Gastrocnemius medialis (tissue), 4 donors: Measurements from ENCODE around the gene MBIP. TPM values are rescaled to one million over a fixed set of nuclear protein-coding genes. Genes with fewer than 3 reads are reported as not detected.

Experiments
- ATAC-seq, 2 donors: fragments of 150-250 bp; one replicate each; pipeline ENCODE4 v1.9.1; 2016
- DNase-seq, 2 donors: peaks; one replicate each; pipeline ENCODE4 v3.0.0-alpha.2; 2019
- H3K27ac ChIP-seq, 4 donors: fragments of 200-600 bp; sonication (generic); 1 replicate in 1 of 4; 2 replicates in 3 of 4; pipeline ENCODE4 v1.5.1; 2016 to 2018; ENCODE audit warnings: mild to moderate bottlenecking in 2 of 4, moderate library complexity in 1 of 4
- H3K27me3 ChIP-seq, 3 donors: fragments of 200-600 bp; sonication (generic) in 2 of 3; 1 replicate in 1 of 3; 2 replicates in 2 of 3; pipeline versions ENCODE4 v1.5.1 to v1.6.0; 2016 to 2019; ENCODE audit warnings: mild to moderate bottlenecking in 1 of 3, moderate library complexity in 1 of 3
- H3K36me3 ChIP-seq, 2 donors: fragments of 200-600 bp; sonication (generic) in 1 of 2; one replicate each; pipeline ENCODE4 v1.5.1; 2017 to 2018
- H3K4me1 ChIP-seq, 2 donors: fragments of 200-600 bp; sonication (generic) in 1 of 2; one replicate each; pipeline ENCODE4 v1.5.1; 2016 to 2017; ENCODE audit warnings: mild to moderate bottlenecking in 2 of 2
- H3K4me3 ChIP-seq, 4 donors: fragments of 200-600 bp; sonication (generic) in 3 of 4; 1 replicate in 1 of 4; 2 replicates in 3 of 4; pipeline ENCODE4 v1.5.1; 2016 to 2019; ENCODE audit warnings: mild to moderate bottlenecking in 2 of 4
- H3K9me3 ChIP-seq, 3 donors: fragments of 200-600 bp; sonication (generic) in 2 of 3; 1 replicate in 1 of 3; 2 replicates in 2 of 3; pipeline ENCODE4 v1.5.1; 2016 to 2019
- POLR2A ChIP-seq, 2 donors: fragments of 450-650 bp; IDR thresholded peaks; one replicate each; pipeline ENCODE4 v1.6.1; 2017; ENCODE audit warnings: antibody characterized with exemption in 2 of 2, mild to moderate bottlenecking in 2 of 2, moderate library complexity in 2 of 2
- in situ Hi-C, 4 donors: fragments of 200-750 bp; cut with MboI; loops; one replicate each; pipeline versions ENCODE4 v1.15.0 to v1.8.0; 2017; ENCODE audit warnings: low sequenced_read_pairs in 4 of 4
- intact Hi-C: fragments of 100-400 bp; cut with DNase I; formaldehyde crosslinking; loops from one replicate; pipeline ENCODE4 v1.15.1; 2023; ENCODE audit warnings: low total_unique reads
- total RNA-seq, 4 donors: library from RNA; depleted of rRNA; stranded (reverse); fragments of >200 nt; gene quantifications; one replicate each; pipeline versions ENCODE4 v1.1.0 to v1.2.3, GENCODE V29; 2016
- TF ChIP-seq, protein P1 (sequence below), 5 experiments: fragments of 450-650 bp in 3 of 5; fragments of 200-600 bp in 2 of 5; sonication (generic) in 2 of 5; IDR thresholded peaks in 4 of 5; conservative IDR thresholded peaks in 1 of 5; 1 replicate in 4 of 5; 2 replicates in 1 of 5; pipeline ENCODE4 v1.5.1; 2016 to 2019; ENCODE audit warnings: antibody characterized with exemption in 5 of 5, mild to moderate bottlenecking in 3 of 5, moderate library complexity in 3 of 5

Gene MBIP
- total RNA-seq, 4 donors from 2014 or later: 1.8 to 4.6 (median 3.5) TPM

DNA sequence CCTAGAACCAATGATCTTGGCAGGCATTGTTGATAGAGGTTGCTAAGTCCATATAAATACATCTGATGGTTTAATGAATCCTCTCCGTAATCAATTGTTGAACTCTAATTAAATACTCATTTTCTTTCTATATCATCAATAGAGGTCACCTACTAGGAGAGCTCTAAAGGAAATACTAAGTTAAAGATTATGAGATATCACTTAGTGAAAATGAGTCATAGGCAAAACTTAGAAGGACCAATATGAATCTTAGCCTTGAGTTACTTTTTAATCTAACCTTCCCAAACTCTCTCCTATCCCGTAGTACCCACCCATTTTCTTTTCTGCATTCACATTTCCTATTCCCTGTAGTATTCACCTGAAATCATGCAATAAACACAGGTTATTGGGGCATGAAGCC lies 50.2 kb downstream of the MBIP start:
- H3K27me3 ChIP-seq: peaks cover 11 to 40% (median 37%) of the 10 kb centered on the region in 3 donors
- in situ Hi-C loops (no loop called here), intact Hi-C loops (no loop called here)

DNA sequence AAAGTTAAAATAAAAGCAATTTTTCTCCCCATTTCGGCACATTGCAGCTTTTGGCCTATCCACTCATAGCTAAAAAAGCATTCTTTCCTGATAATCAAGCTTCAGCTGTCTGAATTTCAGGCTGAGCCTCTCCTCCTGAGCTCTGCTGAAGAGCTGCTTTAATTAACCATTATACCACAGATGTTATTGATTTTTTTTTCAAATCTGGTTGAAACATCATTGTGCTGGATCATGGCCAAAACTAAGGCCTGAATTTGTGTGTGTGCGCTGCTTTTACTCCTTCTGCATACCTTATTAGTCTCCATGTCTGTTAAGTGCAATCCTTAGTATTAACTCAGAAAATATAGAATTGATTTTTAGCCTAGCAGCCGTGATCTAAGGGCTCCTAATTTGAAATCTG lies 52.3 kb downstream of the MBIP start:
- TF ChIP-seq, protein P1, sequence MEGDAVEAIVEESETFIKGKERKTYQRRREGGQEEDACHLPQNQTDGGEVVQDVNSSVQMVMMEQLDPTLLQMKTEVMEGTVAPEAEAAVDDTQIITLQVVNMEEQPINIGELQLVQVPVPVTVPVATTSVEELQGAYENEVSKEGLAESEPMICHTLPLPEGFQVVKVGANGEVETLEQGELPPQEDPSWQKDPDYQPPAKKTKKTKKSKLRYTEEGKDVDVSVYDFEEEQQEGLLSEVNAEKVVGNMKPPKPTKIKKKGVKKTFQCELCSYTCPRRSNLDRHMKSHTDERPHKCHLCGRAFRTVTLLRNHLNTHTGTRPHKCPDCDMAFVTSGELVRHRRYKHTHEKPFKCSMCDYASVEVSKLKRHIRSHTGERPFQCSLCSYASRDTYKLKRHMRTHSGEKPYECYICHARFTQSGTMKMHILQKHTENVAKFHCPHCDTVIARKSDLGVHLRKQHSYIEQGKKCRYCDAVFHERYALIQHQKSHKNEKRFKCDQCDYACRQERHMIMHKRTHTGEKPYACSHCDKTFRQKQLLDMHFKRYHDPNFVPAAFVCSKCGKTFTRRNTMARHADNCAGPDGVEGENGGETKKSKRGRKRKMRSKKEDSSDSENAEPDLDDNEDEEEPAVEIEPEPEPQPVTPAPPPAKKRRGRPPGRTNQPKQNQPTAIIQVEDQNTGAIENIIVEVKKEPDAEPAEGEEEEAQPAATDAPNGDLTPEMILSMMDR (IDR thresholded peaks at IDR 0.05 in 4 of 5, conservative IDR thresholded peaks at IDR 0.05 in 1 of 5): no peak
- TF ChIP-seq POLR2A (IDR thresholded peaks at IDR 0.05): no peak
- H3K27ac ChIP-seq: no peak overlapping the region
- peaks cover 0 to 5% of the 10 kb centered on the region in 2 donors for H3K4me1 ChIP-seq
- H3K36me3 ChIP-seq: no peaks in the 10 kb centered on the region
- intact Hi-C loops (no loop called here), in situ Hi-C loops (no loop called here)
- no peak for DNase-seq
- no peak for ATAC-seq
- H3K27me3 ChIP-seq: peaks cover 11 to 25% (median 23%) of the 10 kb centered on the region in 3 donors
- H3K9me3 ChIP-seq: no peaks in the 10 kb centered on the region
- no peak overlapping the region for H3K4me3 ChIP-seq

More for the DNA sequence above, 50.2 kb downstream of the MBIP start:
- TF ChIP-seq, protein P1 (IDR thresholded peaks at IDR 0.05 in 4 of 5, conservative IDR thresholded peaks at IDR 0.05 in 1 of 5): no peak
- no peak for TF ChIP-seq POLR2A (IDR thresholded peaks at IDR 0.05)
- H3K36me3 ChIP-seq: no peaks in the 10 kb centered on the region
- H3K4me1 ChIP-seq: peaks cover 0 to 5% of the 10 kb centered on the region in 2 donors
- no peak overlapping the region for H3K27ac ChIP-seq
- DNase-seq (no peak), ATAC-seq (no peak)
- no peak overlapping the region for H3K4me3 ChIP-seq
- no peaks in the 10 kb centered on the region for H3K9me3 ChIP-seq

DNA sequence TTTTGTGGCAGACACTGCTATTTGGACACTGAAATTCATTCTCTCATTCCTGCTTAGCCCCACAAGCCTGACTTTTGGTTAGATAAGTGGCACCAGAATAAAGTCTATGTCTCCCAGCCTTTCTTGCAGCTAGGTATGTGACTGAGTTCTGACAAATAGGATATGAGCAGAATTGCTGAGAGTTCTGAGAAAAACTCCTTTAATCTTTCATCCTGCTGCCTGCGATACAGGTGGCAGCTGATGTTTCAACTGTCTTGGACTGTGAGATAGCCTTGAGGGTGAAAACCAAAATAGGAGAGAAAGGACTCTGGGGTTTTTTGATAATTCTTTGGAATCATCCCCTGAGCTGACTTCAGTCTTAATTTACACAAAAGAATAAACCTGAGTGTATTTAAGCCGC lies 55.8 kb downstream of the MBIP start:
- no peak for DNase-seq
- H3K36me3 ChIP-seq: no peaks in the 10 kb centered on the region
- no peaks in the 10 kb centered on the region for H3K4me1 ChIP-seq
- intact Hi-C loops (no loop called here), in situ Hi-C loops (no loop called here)
- TF ChIP-seq, protein P1 (IDR thresholded peaks at IDR 0.05 in 4 of 5, conservative IDR thresholded peaks at IDR 0.05 in 1 of 5): no peak
- TF ChIP-seq POLR2A (IDR thresholded peaks at IDR 0.05): no peak
- no peak overlapping the region for H3K27ac ChIP-seq
- no peaks in the 10 kb centered on the region for H3K27me3 ChIP-seq
- H3K9me3 ChIP-seq: no peaks in the 10 kb centered on the region
- no peak for ATAC-seq
- no peak overlapping the region for H3K4me3 ChIP-seq

DNA sequence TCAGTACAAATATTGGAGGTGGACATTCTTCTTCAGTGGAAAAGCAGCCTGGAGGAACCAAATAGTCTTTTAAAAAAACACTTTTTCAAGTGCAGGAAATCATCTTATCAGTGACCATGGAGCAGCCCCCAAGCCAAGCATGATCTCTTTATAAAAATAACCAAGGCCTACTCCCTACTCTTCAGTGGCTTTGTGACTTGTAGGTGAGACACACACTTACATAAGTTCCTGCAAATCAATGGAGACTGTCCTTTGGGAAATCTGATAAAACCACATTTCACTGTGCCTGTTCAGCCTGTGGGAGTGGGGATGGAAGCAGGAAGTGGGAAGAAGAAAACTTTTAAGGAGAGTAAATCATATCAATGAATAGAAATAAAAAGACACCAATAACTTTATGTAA lies 56.3 kb downstream of the MBIP start:
- Histone ChIP-seq H3K9me3 (no peaks in the 10 kb centered on the region), H3K27ac (no peak overlapping the region), H3K4me1 (no peaks in the 10 kb centered on the region), H3K36me3 (no peaks in the 10 kb centered on the region), H3K4me3 (no peak overlapping the region), H3K27me3 (no peaks in the 10 kb centered on the region)
- DNase-seq: no peak
- intact Hi-C loops (no loop called here), in situ Hi-C loops (no loop called here)
- ATAC-seq: no peak
- TF ChIP-seq POLR2A (IDR thresholded peaks at IDR 0.05): no peak
- TF ChIP-seq, protein P1 (IDR thresholded peaks at IDR 0.05 in 4 of 5, conservative IDR thresholded peaks at IDR 0.05 in 1 of 5): no peak

DNA sequence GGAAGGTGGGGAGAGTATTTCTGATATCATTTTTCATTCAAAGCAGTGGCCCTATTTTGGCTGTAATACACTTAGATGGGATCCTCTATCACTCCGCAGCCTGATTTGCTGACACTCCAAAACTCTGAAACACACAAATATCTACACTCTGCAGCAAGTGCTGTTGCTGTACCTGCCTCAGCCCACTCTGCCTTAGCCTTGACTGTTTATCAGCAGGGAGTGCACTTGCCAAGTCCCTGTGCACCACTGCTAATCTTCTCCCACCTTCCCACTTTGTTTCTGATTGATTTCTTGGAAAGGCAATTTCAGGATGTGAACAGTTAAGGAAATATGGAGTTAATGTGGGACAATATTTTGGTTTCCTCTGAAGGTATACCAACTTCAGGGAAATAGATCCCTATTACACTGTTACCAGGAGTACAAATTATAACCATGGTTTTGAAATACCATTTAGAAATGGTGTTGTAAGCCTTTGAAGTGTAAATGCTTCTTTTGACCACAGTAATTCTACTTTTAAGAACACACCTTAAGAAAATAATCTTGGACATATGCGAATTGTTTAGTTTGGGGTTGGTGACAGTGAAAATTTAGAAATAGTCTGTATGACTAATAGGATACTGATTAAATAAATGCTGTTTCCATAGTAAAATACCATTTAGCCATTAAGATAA lies 59.3 kb downstream of the MBIP start:
- in situ Hi-C loops (no loop called here), intact Hi-C loops (no loop called here)
- H3K4me1 ChIP-seq: no peaks in the 10 kb centered on the region
- ATAC-seq (no peak), DNase-seq (no peak)
- no peak overlapping the region for H3K4me3 ChIP-seq
- TF ChIP-seq, protein P1 (IDR thresholded peaks at IDR 0.05 in 4 of 5, conservative IDR thresholded peaks at IDR 0.05 in 1 of 5): no peak
- H3K9me3 ChIP-seq: no peaks in the 10 kb centered on the region
- no peaks in the 10 kb centered on the region for H3K27me3 ChIP-seq
- no peaks in the 10 kb centered on the region for H3K36me3 ChIP-seq
- H3K27ac ChIP-seq: no peak overlapping the region
